ENCODE results near the gene BDH1. TPM values are rescaled to one million over a fixed set of nuclear protein-coding genes. Genes with fewer than 3 reads are reported as not detected.
A peak's percentile ranks its signal among the peaks of the same experiment; 100 is the strongest.

The BDH1 gene
- total and polyA plus RNA-seq, 2 of the 13 experiments (the other 11 are each of a cell fraction or from before 2014, with no cell fraction given): 21.2 to 71.9 TPM

DNA sequence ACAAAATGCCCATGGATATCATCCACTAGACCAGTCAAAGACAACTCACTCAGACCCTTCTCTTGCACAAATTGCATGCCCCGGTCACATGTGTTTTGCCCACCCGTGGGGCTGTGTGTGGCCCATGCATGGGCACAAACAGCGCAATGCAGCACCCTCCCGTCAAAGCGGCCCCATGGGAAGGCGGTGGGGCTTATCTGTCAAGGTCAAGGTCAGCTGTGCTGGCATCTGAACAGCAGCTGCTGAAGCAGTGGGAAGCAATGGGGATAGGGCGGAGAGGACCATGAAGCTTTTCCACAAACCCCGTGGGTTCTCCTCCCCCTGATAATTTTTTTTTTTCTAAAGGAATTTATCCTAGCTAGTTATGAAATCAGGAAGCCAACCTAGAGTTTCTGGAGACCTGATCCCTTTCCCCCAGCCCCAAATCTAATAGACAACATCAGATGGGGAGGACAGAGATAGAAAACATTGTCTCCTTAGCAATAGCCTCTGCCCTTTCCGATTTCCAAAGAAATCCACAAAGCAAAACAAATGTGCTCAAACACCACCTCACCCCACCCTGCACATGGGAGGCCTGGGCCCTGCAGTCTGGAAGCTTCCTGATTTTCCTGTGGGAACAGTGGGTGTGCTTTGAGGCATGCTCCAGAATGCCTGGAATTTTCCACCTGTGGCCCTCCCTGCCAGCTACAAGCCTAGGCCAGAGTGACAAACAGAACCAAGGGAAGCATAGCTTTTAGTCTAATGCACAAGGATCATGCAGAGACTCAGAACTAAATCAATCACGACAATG, 84.4 kb downstream of the BDH1 start (continued):
- TF ChIP-seq HES4 (CRISPR knock-in tag; IDR thresholded peaks at IDR 0.05; ENCODE audit: borderline replicate concordance): peak; percentile 34; the same call in 1 of the 2 replicates
- no peak for TF ChIP-seq ZNF75D (CRISPR knock-in tag; IDR thresholded peaks at IDR 0.05; ENCODE audit: borderline replicate concordance)
- no peak for TF ChIP-seq ZMAT3 (CRISPR knock-in tag; conservative IDR thresholded peaks at IDR 0.05)
- peak; percentile 82 for TF ChIP-seq NCOA2 (CRISPR knock-in tag; IDR thresholded peaks at IDR 0.05)
- TF ChIP-seq EEA1 (CRISPR knock-in tag; IDR thresholded peaks at IDR 0.05; ENCODE audit: borderline replicate concordance): no peak
- no peak for TF ChIP-seq NR1H2 (CRISPR knock-in tag; IDR thresholded peaks at IDR 0.05; ENCODE audit: borderline replicate concordance, low read depth)
- TF ChIP-seq ZNF773 (CRISPR knock-in tag; IDR thresholded peaks at IDR 0.05; ENCODE audit: borderline replicate concordance): no peak
- TF ChIP-seq ZNF225 (CRISPR knock-in tag; IDR thresholded peaks at IDR 0.05): no peak
- TF ChIP-seq, protein P1, sequence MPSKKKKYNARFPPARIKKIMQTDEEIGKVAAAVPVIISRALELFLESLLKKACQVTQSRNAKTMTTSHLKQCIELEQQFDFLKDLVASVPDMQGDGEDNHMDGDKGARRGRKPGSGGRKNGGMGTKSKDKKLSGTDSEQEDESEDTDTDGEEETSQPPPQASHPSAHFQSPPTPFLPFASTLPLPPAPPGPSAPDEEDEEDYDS (CRISPR knock-in tag; IDR thresholded peaks at IDR 0.05): no peak
- TF ChIP-seq KLF6 (CRISPR knock-in tag; IDR thresholded peaks at IDR 0.05): no peak
- TF ChIP-seq, protein P2, sequence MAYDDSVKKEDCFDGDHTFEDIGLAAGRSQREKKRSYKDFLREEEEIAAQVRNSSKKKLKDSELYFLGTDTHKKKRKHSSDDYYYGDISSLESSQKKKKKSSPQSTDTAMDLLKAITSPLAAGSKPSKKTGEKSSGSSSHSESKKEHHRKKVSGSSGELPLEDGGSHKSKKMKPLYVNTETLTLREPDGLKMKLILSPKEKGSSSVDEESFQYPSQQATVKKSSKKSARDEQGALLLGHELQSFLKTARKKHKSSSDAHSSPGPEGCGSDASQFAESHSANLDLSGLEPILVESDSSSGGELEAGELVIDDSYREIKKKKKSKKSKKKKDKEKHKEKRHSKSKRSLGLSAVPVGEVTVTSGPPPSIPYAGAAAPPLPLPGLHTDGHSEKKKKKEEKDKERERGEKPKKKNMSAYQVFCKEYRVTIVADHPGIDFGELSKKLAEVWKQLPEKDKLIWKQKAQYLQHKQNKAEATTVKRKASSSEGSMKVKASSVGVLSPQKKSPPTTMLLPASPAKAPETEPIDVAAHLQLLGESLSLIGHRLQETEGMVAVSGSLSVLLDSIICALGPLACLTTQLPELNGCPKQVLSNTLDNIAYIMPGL (CRISPR knock-in tag; IDR thresholded peaks at IDR 0.05; ENCODE audit: borderline replicate concordance in 1 of 2, low read depth in 1 of 2): peak in 1 of 2 experiments; percentile 50; a peak in 1 of 4 replicates
- TF ChIP-seq, protein P3, sequence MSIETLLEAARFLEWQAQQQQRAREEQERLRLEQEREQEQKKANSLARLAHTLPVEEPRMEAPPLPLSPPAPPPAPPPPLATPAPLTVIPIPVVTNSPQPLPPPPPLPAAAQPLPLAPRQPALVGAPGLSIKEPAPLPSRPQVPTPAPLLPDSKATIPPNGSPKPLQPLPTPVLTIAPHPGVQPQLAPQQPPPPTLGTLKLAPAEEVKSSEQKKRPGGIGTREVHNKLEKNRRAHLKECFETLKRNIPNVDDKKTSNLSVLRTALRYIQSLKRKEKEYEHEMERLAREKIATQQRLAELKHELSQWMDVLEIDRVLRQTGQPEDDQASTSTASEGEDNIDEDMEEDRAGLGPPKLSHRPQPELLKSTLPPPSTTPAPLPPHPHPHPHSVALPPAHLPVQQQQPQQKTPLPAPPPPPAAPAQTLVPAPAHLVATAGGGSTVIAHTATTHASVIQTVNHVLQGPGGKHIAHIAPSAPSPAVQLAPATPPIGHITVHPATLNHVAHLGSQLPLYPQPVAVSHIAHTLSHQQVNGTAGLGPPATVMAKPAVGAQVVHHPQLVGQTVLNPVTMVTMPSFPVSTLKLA (IDR thresholded peaks at IDR 0.05): no peak
- no peak for TF ChIP-seq NFE2L2 (IDR thresholded peaks at IDR 0.05; ENCODE audit: low read length)
- TF ChIP-seq ZNF138 (CRISPR knock-in tag; IDR thresholded peaks at IDR 0.05; ENCODE audit: low read depth): no peak
- TF ChIP-seq, protein P4, sequence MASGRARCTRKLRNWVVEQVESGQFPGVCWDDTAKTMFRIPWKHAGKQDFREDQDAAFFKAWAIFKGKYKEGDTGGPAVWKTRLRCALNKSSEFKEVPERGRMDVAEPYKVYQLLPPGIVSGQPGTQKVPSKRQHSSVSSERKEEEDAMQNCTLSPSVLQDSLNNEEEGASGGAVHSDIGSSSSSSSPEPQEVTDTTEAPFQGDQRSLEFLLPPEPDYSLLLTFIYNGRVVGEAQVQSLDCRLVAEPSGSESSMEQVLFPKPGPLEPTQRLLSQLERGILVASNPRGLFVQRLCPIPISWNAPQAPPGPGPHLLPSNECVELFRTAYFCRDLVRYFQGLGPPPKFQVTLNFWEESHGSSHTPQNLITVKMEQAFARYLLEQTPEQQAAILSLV (CRISPR knock-in tag; IDR thresholded peaks at IDR 0.05; ENCODE audit: borderline replicate concordance): no peak
- no peak for TF ChIP-seq GFI1 (CRISPR knock-in tag; IDR thresholded peaks at IDR 0.05; ENCODE audit: borderline replicate concordance)
- no peak for TF ChIP-seq IKZF1 (IDR thresholded peaks at IDR 0.05)
- TF ChIP-seq RXRA (CRISPR knock-in tag; IDR thresholded peaks at IDR 0.05): peak; percentile 96
- TF ChIP-seq ZNF253 (CRISPR knock-in tag; IDR thresholded peaks at IDR 0.05; ENCODE audit: borderline replicate concordance): no peak
- peak; percentile 34; the same call in 1 of the 2 replicates for TF ChIP-seq ZNF629 (CRISPR knock-in tag; conservative IDR thresholded peaks at IDR 0.05)
- TF ChIP-seq ZNF160 (CRISPR knock-in tag; IDR thresholded peaks at IDR 0.05): no peak
- TF ChIP-seq MTF1 (CRISPR knock-in tag; IDR thresholded peaks at IDR 0.05): no peak
- no peak for TF ChIP-seq ETV5 (CRISPR knock-in tag; IDR thresholded peaks at IDR 0.05; ENCODE audit: borderline replicate concordance)
- no peak; the same call in 1 of the 2 replicates for TF ChIP-seq ZBTB7B (CRISPR knock-in tag; IDR thresholded peaks at IDR 0.05)
